Right lobe of liver (tissue), 4 donors: ENCODE data around the gene NCF2.
"Not testable (repeated sequence)": the region's sequence is repeated elsewhere in the genome, so short reads cannot be mapped to it uniquely, and the experiment has no call there.

Source experiments
- CTCF ChIP-seq, 4 donors: fragments of 200-600 bp in 3 of 4; fragments of 450-650 bp in 1 of 4; IDR thresholded peaks; one replicate each; pipeline versions ENCODE4 v1.5.1 to v1.8.0; 2016 to 2022; ENCODE audit warnings: antibody characterized with exemption in 4 of 4, mild to moderate bottlenecking in 2 of 4
- POLR2A ChIP-seq: fragments of 450-650 bp; IDR thresholded peaks from one replicate; pipeline ENCODE4 v1.6.1; 2017; ENCODE audit warnings: antibody characterized with exemption, mild to moderate bottlenecking
- donor health status: DM: no; HTN: no; CAD: no.
- donor health status: DM: no; HTN: no; CAD: no.
- donor health status: DM: no; HTN: yes; CAD: no.

GRCh38 chr1:183612975-183613374 is 22.7 kb upstream of the NCF2 start:
- TF ChIP-seq POLR2A; CTCF (IDR thresholded peaks at IDR 0.05): not testable (repeated sequence)
